Calu3 (cell line): Measurements from ENCODE around the gene FGD3. TPM values are rescaled to one million over a fixed set of nuclear protein-coding genes. Genes with fewer than 3 reads are reported as not detected.
A peak's percentile ranks its signal among the peaks of the same experiment; 100 is the strongest.

Source experiments
- BruUV-seq: library from RNA; stranded (reverse); fragments of 400-500 nt; replicated peaks from 2 replicates; lab custom pipeline; 2021; lab: Mats Ljungman, UMichigan
- CTCF ChIA-PET: fragments of 300-600 bp; sonication (Branson Sonifier 250); formaldehyde crosslinking; loops from one replicate; lab custom pipeline; 2022; ENCODE audit warnings: antibody characterized with exemption; lab: Charles Lee
- DNase-seq: peaks from one replicate; pipeline ENCODE4 v3.0.0; 2022
- H3K27ac Mint-ChIP-seq: one replicate; pipeline ENCODE4 v1.8.0; 2022; ENCODE audit warnings: mixed read lengths; ENCODE audit not compliant: unreplicated experiment
- H3K27me3 Mint-ChIP-seq: one replicate; pipeline ENCODE4 v1.8.0; 2022; ENCODE audit warnings: mixed read lengths; ENCODE audit not compliant: unreplicated experiment
- H3K36me3 Mint-ChIP-seq: one replicate; pipeline ENCODE4 v1.8.0; 2022; ENCODE audit warnings: mild to moderate bottlenecking, moderate library complexity, mixed read lengths; ENCODE audit not compliant: insufficient read depth, unreplicated experiment
- H3K4me1 Mint-ChIP-seq: one replicate; pipeline ENCODE4 v1.8.0; 2022; ENCODE audit warnings: mild to moderate bottlenecking, low read depth, mixed read lengths; ENCODE audit not compliant: unreplicated experiment
- H3K4me3 Mint-ChIP-seq: one replicate; pipeline ENCODE4 v1.8.0; 2022; ENCODE audit warnings: mild to moderate bottlenecking, low read depth, moderate library complexity, mixed read lengths; ENCODE audit not compliant: unreplicated experiment
- H3K9me3 Mint-ChIP-seq: one replicate; pipeline ENCODE4 v1.8.0; 2022; ENCODE audit warnings: low read depth, mixed read lengths; ENCODE audit not compliant: unreplicated experiment
- CTCF ChIP-seq: fragments of 200-600 bp; IDR thresholded peaks from one replicate; pipeline ENCODE4 v1.8.0; 2022; ENCODE audit warnings: antibody characterized with exemption; ENCODE audit not compliant: unreplicated experiment
- intact Hi-C: fragments of 100-400 bp; cut with micrococcal nuclease; formaldehyde crosslinking; loops from one replicate; pipeline ENCODE4 v1.10.0; 2022; ENCODE audit not compliant: unreplicated experiment
- total RNA-seq: library from RNA; stranded (reverse); gene quantifications from 2 replicates; pipeline ENCODE4 v1.2.3, GENCODE V29; 2022

Gene FGD3
- total RNA-seq, 1 experiment from 2014 or later = 3.1 TPM

GRCh38 chr9:92948038-92948534, 763 bp downstream of the FGD3 start:
- CTCF ChIA-PET = interaction anchor here (0.6 kb wide), 1 partner anchor 174 kb away, joined by 5 read pairs; no protein-coding TSS in a partner anchor

GRCh38 chr9:92948632-92949031, 1.3 kb downstream of the FGD3 start:
- TF ChIP-seq CTCF = no peak
- intact Hi-C loops = no loop called here
- no peak overlapping the region for H3K4me3 Mint-ChIP-seq
- no peaks in the 10 kb centered on the region for H3K36me3 Mint-ChIP-seq
- CTCF ChIA-PET = interaction anchor here (0.6 kb wide), 1 partner anchor 174 kb away, joined by 5 read pairs; no protein-coding TSS in a partner anchor
- no peak for DNase-seq
- BruUV-seq = no TSS peak
- no peaks in the 10 kb centered on the region for H3K9me3 Mint-ChIP-seq
- no peaks in the 10 kb centered on the region for H3K27me3 Mint-ChIP-seq
- H3K27ac Mint-ChIP-seq = no peak overlapping the region
- H3K4me1 Mint-ChIP-seq = no peaks in the 10 kb centered on the region

More at GRCh38 chr9:92948038-92948534, 763 bp downstream of the FGD3 start:
- Mint-ChIP-seq H3K27ac (no peak overlapping the region), H3K36me3 (no peaks in the 10 kb centered on the region), H3K4me1 (no peaks in the 10 kb centered on the region), H3K9me3 (no peaks in the 10 kb centered on the region), H3K4me3 (peak overlapping the region; percentile 67), H3K27me3 (no peaks in the 10 kb centered on the region)
- no TSS peak for BruUV-seq
- intact Hi-C loops = no loop called here
- DNase-seq = no peak
- TF ChIP-seq CTCF = no peak

GRCh38 chr9:92949266-92949982, 2.1 kb downstream of the FGD3 start:
- Mint-ChIP-seq H3K9me3 (no peaks in the 10 kb centered on the region), H3K4me1 (peaks cover 7% of the 10 kb centered on the region), H3K4me3 (no peak overlapping the region), H3K27ac (no peak overlapping the region), H3K36me3 (no peaks in the 10 kb centered on the region), H3K27me3 (no peaks in the 10 kb centered on the region)
- CTCF ChIA-PET = no interaction called here
- intact Hi-C loops = no loop called here
- no peak for DNase-seq
- no peak for TF ChIP-seq CTCF
- no TSS peak for BruUV-seq

GRCh38 chr9:92950359-92950955, 3.1 kb downstream of the FGD3 start:
- Mint-ChIP-seq H3K4me1 (peaks cover 12% of the 10 kb centered on the region), H3K9me3 (no peaks in the 10 kb centered on the region), H3K36me3 (peaks cover 6% of the 10 kb centered on the region), H3K4me3 (no peak overlapping the region), H3K27me3 (no peaks in the 10 kb centered on the region), H3K27ac (no peak overlapping the region)
- TF ChIP-seq CTCF = no peak
- CTCF ChIA-PET = no interaction called here
- intact Hi-C loops = loop anchor here (10.0 kb wide), 1 partner anchor 144 kb away; the partner anchor contains the start of gene CARD19
- no TSS peak for BruUV-seq
- no peak for DNase-seq
